GM15510 (cell line): ENCODE results near the gene SRD5A1.

Experiments
- POLR2A ChIP-seq: IDR thresholded peaks from 3 replicates; pipeline ENCODE4 v1.6.1; 2011; ENCODE audit warnings: borderline replicate concordance; ENCODE audit not compliant: insufficient read length; ENCODE audit errors: extremely low read depth

Gene SRD5A1

DNA sequence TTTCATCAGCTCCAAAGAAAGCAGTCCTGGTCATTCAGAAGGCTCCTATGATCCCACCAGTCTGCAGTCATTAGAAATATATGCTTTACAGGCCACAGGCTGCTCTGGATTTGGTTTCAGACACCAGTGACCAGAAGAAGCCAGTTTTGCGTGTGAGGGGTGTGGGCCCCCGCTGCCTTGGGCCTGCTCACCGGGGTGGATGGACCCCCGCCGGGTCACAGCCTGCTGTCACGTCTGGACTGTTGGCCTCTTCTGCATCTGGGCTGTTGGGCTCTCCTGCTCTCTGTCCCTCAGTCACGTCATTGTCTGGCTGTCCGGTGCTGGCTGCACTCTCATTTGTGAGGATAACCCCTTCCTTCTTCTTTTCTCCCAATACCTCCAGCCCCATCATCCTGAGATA is 33.5 kb upstream of the SRD5A1 start:
- TF ChIP-seq POLR2A = no peak

DNA sequence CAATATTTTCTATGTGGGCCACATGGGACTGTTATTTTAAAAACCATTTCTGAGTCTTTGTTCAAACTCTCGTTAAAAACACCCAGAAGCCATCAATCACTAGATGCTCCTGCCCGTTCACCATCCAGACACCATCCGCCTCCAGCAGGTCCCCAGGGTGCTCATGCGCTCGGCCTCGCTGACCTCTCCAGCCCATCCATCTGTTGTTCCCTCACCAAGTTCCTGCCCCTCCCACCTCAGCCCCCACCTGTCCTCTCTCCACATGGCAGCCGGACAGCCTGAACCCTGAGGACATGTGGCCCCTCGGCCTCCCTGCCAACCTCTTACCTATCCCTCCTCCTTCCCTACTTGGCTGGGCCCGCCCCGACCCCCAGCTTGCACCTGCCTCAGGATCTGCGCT is 32.0 kb upstream of the SRD5A1 start:
- no peak for TF ChIP-seq POLR2A

DNA sequence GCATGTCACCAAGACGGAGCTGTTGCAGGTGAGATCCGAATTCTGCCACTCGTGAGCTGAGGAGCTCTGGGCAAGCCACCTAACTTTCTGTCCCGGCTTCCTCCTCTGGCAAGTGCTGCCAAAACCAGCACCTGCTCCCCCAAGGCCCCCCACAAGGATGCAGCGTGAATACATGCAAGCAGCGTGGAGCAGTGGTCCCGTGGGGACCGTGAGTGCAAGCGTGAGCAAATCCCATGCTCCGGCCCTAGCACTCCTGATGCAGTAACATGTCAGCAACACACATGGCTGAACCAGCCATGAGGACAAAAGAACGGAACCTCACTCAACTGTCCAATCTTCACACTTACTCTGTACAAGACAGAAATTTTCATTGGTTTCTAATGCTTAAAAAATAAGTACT is 31.4 kb upstream of the SRD5A1 start:
- TF ChIP-seq POLR2A = no peak

DNA sequence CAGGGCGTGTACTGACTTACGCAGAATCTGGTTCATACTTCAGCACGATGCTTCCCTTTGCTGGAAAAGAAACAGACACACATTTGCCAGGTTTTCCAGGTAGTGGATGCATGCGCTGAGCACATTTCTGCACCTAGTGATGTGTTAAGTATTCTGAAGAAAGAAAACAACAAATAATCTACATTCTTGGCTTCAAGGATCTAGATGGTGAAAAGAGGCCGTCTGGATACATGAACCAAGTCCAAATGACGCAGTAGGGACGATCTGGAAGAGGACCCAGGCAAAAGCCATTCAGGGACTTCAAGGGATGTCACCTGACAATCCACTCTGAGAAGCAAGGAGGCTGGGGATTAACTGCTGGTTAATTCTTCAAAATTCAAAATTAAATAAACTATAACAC is 30.8 kb upstream of the SRD5A1 start:
- no peak for TF ChIP-seq POLR2A

DNA sequence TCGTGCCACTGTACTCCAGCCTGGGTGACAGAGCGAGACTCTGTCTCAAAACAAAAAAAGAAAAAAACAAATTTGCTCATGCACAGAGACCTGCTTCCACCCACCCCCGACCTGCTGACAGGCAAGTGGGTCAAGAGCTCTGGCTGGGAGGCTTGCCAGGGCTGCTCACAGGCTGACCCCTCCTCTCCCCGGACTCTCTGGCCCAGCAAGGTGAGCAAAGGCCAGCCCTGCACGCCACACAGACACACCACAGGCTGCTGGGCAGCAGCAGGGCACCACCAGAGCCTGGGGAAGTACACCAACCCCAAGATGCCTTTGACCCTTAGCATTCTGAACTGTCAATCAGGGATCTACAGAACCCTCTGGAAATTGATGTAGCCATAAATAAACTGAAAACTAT is 29.6 kb upstream of the SRD5A1 start:
- no peak for TF ChIP-seq POLR2A

DNA sequence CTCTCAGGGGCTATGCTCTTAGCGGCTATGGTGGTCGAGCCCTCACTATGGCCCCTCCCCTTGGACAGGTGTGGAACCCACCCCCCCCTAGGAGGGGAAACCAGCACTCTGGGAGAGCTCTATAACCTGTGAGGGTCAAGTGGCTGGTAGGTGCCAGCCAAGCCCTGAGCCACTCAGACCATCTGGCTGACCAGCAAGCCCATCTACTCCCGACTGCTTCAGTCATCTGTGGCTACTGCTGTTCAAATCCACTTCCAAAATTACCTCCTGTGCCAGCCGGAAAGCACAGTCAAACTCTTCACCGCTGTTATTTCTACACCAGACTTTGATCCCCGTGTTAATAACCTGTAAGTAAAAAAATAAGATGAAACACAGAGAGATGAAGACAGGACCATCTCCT is 28.9 kb upstream of the SRD5A1 start:
- TF ChIP-seq POLR2A = no peak

DNA sequence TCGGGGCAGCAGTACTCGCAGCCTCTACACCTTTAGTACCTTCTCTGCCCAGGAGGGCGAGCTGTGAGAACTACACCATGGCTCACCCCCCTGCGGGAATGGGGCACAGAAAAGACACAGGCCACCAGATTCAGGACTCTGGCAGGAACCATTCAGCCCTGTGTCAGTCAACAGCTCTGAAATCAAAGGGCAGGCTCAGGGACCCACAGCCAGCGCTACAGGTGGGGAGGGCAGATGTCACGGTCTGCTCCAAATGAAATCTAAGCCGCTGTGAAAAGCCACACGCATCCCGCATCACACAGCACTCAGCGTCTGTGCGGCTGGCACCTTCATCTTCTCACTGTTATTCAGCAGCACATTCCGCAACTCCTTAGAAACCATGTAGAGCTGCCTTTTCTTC is 28.3 kb upstream of the SRD5A1 start:
- TF ChIP-seq POLR2A = no peak

DNA sequence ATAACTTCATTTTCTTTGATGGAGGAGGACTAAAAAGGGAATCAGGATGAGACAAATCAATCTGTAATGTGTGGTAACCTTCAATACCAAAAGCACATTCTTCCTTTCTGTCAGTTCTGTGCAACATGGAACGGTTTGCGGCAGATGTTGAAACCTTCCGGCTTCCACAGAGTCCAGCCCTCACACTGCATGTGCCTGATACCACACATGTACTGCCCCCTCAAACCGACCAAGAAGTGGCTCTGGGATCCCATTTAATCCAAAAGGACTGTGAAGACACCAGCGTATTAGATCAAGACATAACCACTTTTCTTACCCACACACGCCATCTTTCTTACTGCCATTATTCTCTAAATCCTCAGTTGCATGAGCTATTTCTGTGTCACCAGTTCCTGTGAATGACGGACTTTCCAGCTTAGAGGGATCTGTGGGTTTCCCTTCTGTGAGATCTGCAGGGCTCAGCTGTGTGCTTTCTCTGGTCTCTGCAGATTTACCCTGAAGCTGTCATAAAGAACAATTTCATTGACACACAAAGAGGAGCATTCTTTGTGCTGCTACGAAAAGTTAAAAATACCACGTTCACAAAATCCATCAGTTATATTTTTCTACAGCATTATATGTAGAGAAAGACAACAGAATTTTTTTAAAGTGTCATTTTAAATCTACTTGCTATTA is 26.2 kb upstream of the SRD5A1 start:
- no peak for TF ChIP-seq POLR2A

DNA sequence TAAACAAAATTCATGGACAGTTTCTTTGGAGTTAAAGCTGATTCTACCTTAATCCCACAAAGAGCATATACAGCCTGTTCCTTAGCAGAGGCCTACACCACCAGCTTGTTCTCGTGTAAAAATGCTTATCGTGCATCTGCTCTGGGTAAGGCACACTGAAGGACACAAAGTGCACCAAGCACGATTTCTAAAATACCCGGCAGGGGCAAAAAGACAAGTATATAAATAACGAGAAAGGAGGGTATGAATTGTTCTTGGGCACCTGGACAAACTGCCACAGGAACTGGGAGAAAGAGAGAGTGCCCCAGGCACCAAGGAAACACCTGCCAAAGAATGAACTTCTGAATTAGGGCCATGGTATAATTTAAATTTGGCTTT is 25.7 kb upstream of the SRD5A1 start:
- TF ChIP-seq POLR2A = no peak

DNA sequence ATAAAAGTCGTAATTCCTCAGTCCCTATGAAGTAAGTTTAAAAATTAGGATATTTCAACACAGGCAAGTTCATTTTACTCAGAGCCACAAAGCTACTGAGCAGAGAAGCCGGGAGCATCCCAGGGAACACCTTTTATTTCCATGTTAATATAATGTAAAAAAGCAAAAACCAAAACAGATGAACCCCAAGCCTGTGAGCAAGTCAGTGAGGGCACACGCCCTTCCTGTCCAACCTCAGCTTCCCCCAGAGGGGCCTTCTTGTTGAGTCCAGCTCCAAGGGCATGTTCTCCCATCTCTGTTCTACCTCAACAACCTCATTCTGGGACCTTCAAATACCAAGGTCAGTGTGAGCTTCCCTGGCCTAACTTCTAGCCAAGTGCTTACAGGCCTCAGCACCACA is 25.2 kb upstream of the SRD5A1 start:
- TF ChIP-seq POLR2A = no peak

DNA sequence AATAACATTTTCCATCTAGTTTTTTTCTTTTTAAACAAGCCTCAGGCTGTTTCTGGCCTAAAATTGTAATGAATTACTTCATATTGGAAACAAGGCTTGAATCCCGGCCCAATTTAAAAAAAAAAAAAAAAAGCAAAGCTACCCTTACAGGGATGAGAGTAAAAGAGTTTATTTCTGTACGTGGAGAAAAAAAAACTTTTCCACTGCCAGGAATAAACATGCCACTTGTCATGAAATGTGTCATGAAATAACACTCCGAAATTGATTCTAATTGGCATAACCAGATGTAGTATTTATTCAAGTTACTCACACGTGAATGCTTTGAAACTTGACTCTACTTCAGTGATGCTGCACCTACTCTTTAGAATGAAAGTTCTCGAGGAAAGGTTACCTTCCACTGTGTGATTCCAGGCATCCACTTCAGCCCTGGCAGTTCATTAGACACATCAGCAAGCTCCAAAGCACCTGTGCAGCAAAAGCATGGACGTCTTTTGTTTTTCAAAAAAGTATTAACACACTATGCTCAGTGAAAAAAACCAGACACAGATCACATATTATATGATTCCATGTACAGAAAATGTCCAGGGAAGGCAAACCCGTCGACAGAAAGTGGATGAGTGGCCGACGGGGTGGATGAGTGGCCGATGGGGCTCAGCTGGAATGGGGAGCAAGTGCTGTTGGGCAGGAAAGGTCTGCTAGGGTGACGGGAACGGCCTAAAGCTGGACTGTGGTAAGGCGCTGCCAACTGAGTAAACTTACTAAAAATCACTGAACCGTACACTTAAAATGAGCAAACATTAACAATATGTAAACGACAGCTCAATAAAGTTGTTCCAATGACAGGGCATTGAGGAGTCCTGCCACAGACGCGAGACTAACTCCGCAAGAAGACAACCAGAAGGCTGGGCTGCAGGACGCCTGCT is 21.6 kb upstream of the SRD5A1 start:
- no peak for TF ChIP-seq POLR2A

DNA sequence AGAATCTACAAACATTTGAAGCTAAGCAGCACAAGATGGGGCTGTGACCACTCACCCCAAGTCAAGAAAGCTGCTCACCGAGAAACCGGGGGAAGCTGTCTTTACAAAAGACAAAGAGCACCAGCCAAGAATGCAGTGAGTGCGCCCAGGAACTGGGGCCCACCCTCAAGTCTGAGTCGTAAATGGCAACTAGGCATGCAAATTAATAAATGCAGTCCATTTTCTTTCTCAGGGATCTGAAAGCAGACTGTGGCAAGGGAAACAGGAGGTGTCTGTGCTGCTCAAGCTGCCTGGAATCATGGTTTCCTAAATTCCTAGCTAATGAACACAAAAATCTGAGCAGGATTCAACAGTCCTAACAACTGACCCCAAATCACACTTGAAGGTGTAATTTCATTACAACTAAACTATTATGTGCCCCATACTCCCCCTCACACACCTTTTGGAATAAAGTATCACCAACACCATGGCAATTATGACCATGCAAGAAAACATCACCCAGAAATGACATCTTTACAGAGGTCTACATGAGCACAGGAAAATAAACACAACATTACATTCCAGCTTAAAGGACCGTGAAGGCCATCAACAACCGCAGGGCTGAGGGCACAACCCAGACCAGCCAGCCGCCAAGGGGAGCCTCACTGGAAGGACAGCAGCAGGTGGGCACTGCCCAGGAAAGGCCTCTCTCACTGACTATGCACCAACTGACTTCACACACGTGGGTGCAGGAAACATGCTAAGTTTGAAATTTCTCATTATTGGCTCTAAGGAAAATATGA is 18.0 kb upstream of the SRD5A1 start:
- no peak for TF ChIP-seq POLR2A

DNA sequence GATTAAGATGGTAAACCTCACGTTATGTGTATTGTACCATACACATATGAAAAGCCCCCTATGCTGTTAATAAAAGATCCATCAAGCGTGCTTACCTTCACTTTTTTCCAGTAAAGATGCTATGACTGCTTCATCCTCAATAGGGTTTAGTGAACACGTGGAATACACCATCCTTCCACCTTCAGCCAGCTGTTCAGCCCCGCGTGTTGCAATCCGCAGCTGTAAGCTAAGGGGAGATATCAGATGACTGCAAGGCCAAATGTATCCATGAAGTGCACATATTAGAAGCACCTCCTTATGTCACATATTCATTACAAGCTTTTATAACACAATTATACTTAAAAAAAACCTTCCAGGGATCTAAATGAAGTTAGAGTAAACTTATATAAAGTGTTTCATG is 16.6 kb upstream of the SRD5A1 start:
- TF ChIP-seq POLR2A = no peak

DNA sequence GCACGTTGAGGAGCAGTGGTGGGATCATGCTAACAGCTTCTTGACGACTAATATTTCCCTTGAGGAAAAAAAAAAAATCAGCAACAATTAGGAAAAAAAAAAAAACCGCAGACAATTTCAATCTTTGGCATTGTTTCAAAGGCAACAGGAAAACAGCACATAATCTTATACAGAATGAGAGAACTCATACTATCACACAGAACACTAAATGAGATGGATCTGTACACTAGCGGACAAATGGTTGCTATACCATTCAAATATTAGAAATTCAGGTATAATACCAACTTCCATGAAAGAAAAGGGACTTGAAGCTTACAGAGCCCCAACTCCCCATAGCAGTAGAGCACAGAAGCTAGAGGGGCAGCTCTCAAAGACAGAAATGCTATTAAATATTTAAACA is 10.0 kb upstream of the SRD5A1 start:
- no peak for TF ChIP-seq POLR2A

DNA sequence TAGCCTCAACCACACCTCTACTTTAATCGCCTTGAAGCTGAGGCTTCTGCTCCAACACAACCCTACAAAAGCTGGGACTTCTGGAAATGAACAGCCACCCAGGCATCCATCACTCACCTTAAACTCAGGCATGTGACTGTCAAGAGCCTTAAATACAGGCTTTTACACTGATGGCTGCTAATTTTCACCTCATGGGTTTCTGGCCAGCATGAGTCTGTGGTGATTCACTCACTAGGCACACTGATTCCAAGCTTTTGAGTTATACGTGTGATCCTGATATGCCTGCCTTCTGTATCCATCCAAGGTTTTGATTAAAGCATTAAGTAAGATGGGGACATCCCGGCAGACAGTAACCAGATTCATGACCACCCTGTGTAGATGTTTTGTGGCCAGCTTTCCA is 9.3 kb upstream of the SRD5A1 start:
- no peak for TF ChIP-seq POLR2A
